ENCODE results near the gene ABCC3.

ABCC3 gene

DNA sequence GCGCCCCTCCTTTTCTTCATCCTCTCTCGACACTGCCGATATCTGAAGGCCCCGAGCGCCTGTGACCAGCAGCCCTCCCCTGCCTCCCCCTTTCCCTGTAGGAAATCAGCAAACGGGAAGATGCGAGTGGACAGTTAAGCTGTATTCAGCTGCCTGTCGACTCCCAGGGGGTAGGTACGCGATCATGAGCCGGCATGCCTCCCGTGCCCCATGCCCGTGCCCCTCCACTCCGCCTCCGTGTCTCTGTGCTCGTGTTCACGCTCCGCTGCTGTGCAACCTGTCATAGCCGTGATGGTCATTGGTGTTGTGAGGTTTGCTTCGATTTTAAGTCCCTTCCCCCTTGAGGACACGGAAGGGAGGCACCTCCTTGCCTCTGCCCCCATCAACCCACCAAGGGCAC, 39.8 kb upstream of the ABCC3 start:
- Histone ChIP-seq H3K4me1 (ENCODE audit: insufficient read depth, low read length) (peaks cover 34% of the 10 kb centered on the region), H3K27me3 (ENCODE audit: insufficient read depth, low read length) (no peaks in the 10 kb centered on the region), H3K4me3 (ENCODE audit: low read length) (no peak overlapping the region), H2AFZ (ENCODE audit: low read depth, low read length) (no peak overlapping the region), H3K9me3 (ENCODE audit: low read length) (peaks cover 2% of the 10 kb centered on the region), H3K36me3 (ENCODE audit: insufficient read depth, low read length) (no peaks in the 10 kb centered on the region)

DNA sequence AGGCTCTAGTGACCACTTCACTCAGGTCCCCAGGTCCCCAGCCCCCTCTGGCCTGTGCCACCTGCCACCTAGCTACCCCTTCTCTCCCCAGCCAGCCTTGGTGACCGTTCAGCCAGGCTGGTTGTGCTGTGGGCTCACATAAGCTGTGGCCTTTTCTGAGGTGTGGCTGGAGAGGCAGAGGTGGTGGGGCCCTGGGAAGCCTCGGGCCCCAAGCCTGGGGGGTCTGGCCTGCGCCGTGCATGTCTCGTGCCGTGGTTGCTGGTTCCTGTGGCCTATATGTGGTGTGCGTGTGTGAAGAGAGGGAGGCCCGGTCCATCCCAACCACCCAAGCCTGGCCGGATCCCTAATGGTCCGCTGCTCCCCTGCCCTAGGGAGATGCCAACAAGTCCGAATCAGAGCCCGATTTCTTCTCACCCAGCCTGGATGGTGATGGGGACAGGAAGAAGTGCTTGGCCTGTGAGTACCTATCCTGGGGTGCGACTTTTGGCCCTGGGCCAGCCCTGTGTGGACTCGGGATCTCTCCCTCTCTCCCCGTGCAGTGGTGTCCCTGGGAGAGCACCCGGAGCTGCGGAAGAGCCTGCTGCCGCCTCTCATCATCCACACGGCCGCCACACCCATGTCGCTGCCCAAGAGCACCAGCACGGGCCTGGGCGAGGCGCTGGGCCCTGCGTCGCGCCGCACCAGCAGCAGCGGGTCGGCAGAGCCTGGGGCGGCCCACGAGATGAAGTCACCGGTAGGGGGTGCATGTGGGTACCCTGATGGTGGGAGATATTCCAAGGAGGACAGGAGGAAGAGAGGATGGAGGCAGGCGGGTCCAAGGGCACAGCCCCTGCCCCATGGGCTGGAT, 38.3 kb upstream of the ABCC3 start:
- H3K4me1 ChIP-seq (ENCODE audit: insufficient read depth, low read length) = peaks cover 35% of the 10 kb centered on the region
- H3K27me3 ChIP-seq (ENCODE audit: insufficient read depth, low read length) = no peaks in the 10 kb centered on the region
- no peak overlapping the region for H2AFZ ChIP-seq (ENCODE audit: low read depth, low read length)
- no peak overlapping the region for H3K4me3 ChIP-seq (ENCODE audit: low read length)
- H3K36me3 ChIP-seq (ENCODE audit: insufficient read depth, low read length) = no peaks in the 10 kb centered on the region
- peaks cover 2% of the 10 kb centered on the region for H3K9me3 ChIP-seq (ENCODE audit: low read length)

DNA sequence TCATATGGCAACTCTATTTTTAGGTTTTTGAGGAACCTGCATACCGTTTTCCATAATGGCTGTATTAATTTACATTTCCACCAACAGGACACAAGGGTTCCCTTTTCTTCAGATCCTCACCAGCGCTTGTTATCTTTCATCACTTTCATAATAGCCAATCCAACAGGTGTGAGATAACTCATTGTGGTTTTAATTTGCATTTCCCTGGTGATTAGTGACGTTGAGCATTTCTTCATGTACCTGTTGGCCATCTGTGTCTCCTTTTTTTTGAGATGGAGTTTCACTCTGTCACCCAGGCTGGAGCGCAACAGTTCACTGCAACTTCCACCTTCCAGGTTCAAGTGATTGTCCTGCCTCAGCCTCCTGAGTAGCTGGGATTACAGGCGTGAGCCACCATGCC, 36.2 kb upstream of the ABCC3 start:
- Histone ChIP-seq H2AFZ (ENCODE audit: low read depth, low read length) (no peak overlapping the region), H3K9me3 (ENCODE audit: low read length) (peaks cover 2% of the 10 kb centered on the region), H3K4me1 (ENCODE audit: insufficient read depth, low read length) (peaks cover 30% of the 10 kb centered on the region), H3K36me3 (ENCODE audit: insufficient read depth, low read length) (no peaks in the 10 kb centered on the region), H3K27me3 (ENCODE audit: insufficient read depth, low read length) (no peaks in the 10 kb centered on the region), H3K4me3 (ENCODE audit: low read length) (no peak overlapping the region)

DNA sequence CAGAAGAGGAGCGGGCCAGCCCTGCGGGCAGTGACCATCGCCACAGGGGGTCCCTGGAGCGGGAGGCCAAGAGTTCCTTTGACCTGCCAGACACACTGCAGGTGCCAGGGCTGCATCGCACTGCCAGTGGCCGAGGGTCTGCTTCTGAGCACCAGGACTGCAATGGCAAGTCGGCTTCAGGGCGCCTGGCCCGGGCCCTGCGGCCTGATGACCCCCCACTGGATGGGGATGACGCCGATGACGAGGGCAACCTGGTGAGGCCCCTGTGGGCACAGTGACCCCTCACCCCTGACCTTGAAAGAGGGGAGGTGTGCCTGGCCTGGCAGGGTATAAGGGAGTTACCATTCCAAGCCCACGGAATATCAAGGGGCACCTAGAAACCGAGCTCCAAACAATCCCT, 35.1 kb upstream of the ABCC3 start:
- peaks cover 19% of the 10 kb centered on the region for H3K4me1 ChIP-seq (ENCODE audit: insufficient read depth, low read length)
- no peaks in the 10 kb centered on the region for H3K27me3 ChIP-seq (ENCODE audit: insufficient read depth, low read length)
- H3K36me3 ChIP-seq (ENCODE audit: insufficient read depth, low read length) = no peaks in the 10 kb centered on the region
- H2AFZ ChIP-seq (ENCODE audit: low read depth, low read length) = no peak overlapping the region
- peaks cover 2% of the 10 kb centered on the region for H3K9me3 ChIP-seq (ENCODE audit: low read length)
- no peak overlapping the region for H3K4me3 ChIP-seq (ENCODE audit: low read length)

DNA sequence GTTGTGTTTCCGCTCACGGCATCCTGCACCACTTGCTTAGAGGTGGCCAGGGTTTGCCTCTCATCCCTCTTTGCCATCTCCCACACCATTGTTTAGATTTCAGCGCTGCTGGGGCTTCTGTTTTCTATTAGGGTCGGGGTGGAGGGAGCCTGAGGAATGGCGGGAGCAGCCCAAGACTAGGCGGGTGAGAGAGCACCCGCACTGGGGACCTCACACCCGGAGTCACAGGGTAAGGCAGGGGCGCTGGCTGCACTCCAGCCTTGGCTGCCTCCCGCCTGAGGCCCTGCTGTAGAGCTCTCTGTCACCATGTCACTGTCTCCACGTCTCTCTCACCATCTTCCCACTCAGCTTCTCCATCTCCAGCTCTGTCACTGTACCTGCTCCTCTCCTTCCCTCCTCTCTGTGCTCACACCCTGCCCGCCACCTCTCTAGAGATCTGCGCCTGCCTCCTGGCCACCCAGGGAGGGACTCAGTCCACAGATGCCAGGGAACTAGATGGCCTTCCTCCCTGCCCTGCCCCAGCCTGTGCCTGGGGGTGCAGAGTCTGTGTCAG, 32.8 kb upstream of the ABCC3 start:
- Histone ChIP-seq H3K36me3 (ENCODE audit: insufficient read depth, low read length) (no peaks in the 10 kb centered on the region), H2AFZ (ENCODE audit: low read depth, low read length) (no peak overlapping the region), H3K4me1 (ENCODE audit: insufficient read depth, low read length) (peaks cover 13% of the 10 kb centered on the region), H3K4me3 (ENCODE audit: low read length) (no peak overlapping the region), H3K9me3 (ENCODE audit: low read length) (peaks cover 1% of the 10 kb centered on the region), H3K27me3 (ENCODE audit: insufficient read depth, low read length) (no peaks in the 10 kb centered on the region)

DNA sequence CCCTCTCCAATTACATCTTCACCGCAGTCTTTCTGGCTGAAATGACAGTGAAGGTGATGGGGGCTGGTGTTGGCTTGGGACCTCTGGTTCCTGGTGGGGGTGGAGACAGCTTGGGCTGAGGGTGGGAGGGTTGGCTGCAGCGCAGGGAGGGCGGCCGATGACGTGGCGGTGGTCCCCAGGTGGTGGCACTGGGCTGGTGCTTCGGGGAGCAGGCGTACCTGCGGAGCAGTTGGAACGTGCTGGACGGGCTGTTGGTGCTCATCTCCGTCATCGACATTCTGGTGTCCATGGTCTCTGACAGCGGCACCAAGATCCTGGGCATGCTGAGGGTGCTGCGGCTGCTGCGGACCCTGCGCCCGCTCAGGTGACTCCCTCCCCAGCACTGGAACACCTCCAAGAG, 31.8 kb upstream of the ABCC3 start:
- no peaks in the 10 kb centered on the region for H3K36me3 ChIP-seq (ENCODE audit: insufficient read depth, low read length)
- no peak overlapping the region for H3K4me3 ChIP-seq (ENCODE audit: low read length)
- no peak overlapping the region for H2AFZ ChIP-seq (ENCODE audit: low read depth, low read length)
- no peaks in the 10 kb centered on the region for H3K9me3 ChIP-seq (ENCODE audit: low read length)
- H3K4me1 ChIP-seq (ENCODE audit: insufficient read depth, low read length) = peaks cover 13% of the 10 kb centered on the region
- H3K27me3 ChIP-seq (ENCODE audit: insufficient read depth, low read length) = no peaks in the 10 kb centered on the region

DNA sequence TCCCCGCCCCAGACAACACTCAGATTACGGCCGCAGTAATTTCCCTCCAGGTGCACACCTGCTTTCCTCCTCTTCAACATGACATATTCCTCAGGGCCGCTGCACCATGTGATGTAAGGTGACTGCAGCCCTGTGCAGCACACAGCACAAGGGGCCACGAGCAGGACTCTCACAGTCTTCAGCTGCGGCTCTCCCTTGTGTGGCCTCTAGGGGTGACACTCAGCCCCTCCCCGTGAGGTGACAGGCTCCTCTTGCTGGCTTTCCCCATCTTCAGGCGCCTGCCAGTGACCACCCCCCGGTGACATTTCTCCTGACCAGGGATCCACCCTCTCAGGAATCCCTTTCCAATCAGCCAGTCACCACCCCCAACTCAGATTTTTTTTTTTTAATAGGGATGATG, 31.3 kb upstream of the ABCC3 start:
- peaks cover 13% of the 10 kb centered on the region for H3K4me1 ChIP-seq (ENCODE audit: insufficient read depth, low read length)
- H3K4me3 ChIP-seq (ENCODE audit: low read length) = no peak overlapping the region
- H2AFZ ChIP-seq (ENCODE audit: low read depth, low read length) = no peak overlapping the region
- H3K9me3 ChIP-seq (ENCODE audit: low read length) = no peaks in the 10 kb centered on the region
- H3K36me3 ChIP-seq (ENCODE audit: insufficient read depth, low read length) = no peaks in the 10 kb centered on the region
- H3K27me3 ChIP-seq (ENCODE audit: insufficient read depth, low read length) = no peaks in the 10 kb centered on the region

DNA sequence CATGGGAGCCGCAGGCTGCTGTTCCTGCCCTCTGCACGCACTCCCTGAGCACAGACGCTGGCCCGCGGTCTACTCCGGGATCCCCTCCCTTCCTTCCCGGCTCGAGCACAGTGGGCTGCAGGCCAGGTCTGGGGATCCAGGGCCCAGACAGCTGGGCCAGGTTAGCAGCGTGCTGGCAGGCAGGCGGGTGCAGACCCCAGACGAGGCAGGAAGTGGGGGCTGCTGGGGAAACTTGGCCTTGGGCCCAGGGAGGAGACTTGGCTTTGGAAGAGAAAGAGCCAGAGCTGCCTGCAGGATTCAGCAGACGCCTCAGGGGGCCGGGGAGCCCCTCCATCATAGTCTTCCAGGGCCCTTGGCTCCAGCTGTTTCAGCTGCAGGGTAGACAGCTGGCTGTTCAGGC, 30.2 kb upstream of the ABCC3 start:
- peaks cover 23% of the 10 kb centered on the region for H3K4me1 ChIP-seq (ENCODE audit: insufficient read depth, low read length)
- no peak overlapping the region for H2AFZ ChIP-seq (ENCODE audit: low read depth, low read length)
- H3K4me3 ChIP-seq (ENCODE audit: low read length) = no peak overlapping the region
- no peaks in the 10 kb centered on the region for H3K27me3 ChIP-seq (ENCODE audit: insufficient read depth, low read length)
- no peaks in the 10 kb centered on the region for H3K9me3 ChIP-seq (ENCODE audit: low read length)
- no peaks in the 10 kb centered on the region for H3K36me3 ChIP-seq (ENCODE audit: insufficient read depth, low read length)

DNA sequence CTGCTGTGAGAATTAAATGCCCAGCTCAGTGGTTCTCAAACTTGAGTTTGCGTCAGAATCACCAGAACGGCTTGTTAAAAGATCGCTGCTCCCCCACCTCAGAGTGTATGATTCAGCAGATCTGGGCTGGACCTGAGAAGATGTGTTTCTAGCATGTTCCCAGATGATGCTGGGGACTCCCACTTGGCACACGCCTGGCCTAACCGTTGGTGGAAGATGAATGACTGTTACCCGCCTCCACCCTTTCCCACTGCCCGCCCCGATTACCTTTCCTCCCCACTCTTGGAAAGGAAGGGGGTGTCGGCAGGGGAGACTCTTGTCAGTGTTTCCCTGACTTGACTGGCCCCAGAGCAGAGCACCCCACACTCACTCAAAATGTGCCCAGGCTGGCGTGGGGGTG, 29.3 kb upstream of the ABCC3 start:
- Histone ChIP-seq H2AFZ (ENCODE audit: low read depth, low read length) (no peak overlapping the region), H3K4me1 (ENCODE audit: insufficient read depth, low read length) (peaks cover 33% of the 10 kb centered on the region), H3K4me3 (ENCODE audit: low read length) (no peak overlapping the region), H3K36me3 (ENCODE audit: insufficient read depth, low read length) (no peaks in the 10 kb centered on the region), H3K27me3 (ENCODE audit: insufficient read depth, low read length) (no peaks in the 10 kb centered on the region), H3K9me3 (ENCODE audit: low read length) (no peaks in the 10 kb centered on the region)

DNA sequence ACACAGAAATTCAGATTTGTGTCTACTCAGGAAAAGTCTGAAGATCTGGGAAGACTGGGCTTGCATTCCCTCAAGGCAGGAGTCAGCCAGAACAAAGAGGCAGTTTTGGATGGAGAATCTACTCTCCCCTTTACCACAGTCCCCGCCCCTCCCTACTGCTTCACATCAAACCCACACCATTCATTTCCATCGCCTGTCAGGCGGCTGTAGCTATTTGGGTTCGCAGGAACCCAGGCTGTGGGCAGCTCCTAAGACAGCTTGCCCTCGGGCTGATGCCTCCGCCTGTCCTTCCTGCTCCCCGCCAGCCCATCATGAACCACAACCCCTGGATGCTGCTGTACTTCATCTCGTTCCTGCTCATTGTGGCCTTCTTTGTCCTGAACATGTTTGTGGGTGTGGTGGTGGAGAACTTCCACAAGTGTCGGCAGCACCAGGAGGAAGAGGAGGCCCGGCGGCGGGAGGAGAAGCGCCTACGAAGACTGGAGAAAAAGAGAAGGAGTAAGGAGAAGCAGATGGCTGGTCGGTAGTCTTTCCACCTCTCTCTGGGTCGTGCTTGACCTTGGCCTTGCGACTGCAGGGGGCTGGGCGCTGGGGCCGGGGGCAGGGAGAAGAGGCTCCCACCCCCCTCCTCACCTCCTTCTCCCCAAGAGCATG, 27.0 kb upstream of the ABCC3 start:
- H3K27me3 ChIP-seq (ENCODE audit: insufficient read depth, low read length) = no peaks in the 10 kb centered on the region
- H3K4me3 ChIP-seq (ENCODE audit: low read length) = no peak overlapping the region
- H2AFZ ChIP-seq (ENCODE audit: low read depth, low read length) = no peak overlapping the region
- H3K36me3 ChIP-seq (ENCODE audit: insufficient read depth, low read length) = no peaks in the 10 kb centered on the region
- no peaks in the 10 kb centered on the region for H3K9me3 ChIP-seq (ENCODE audit: low read length)
- H3K4me1 ChIP-seq (ENCODE audit: insufficient read depth, low read length) = peaks cover 25% of the 10 kb centered on the region

DNA sequence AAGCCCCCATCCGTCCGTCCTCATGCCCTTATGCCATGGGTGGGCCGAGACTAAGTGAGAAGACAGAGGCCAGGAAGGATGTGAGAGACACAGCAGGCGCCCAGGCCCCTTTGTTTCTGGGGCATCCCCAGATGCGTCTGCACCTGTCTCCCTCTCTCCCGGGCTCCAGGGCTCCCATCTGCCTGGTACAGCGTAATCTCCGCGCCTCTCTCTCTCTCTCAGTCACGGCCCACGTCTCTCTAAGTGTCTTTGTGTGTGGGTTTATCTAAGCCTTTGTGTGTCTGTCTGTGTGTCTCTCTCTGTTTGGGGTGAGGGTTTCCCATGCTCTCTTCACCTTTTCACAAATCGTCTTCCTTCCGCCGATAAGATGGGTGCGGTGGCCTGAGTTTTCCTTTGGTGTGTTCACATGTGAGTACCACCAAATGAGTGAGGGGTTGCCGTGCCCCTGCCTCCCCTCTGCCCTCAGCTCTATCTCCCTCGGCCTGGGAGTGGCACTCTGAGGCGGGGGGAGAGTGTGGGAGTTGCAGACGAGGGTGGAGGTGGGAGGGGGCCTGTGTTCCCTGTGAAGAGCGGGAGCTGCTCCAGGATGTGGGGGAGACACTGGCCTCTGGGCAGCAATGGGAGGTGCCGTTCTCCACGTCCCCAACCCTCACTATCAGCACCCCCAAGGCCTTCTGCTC, 25.8 kb upstream of the ABCC3 start:
- Histone ChIP-seq H3K27me3 (ENCODE audit: insufficient read depth, low read length) (no peaks in the 10 kb centered on the region), H3K4me3 (ENCODE audit: low read length) (no peak overlapping the region), H3K36me3 (ENCODE audit: insufficient read depth, low read length) (no peaks in the 10 kb centered on the region), H2AFZ (ENCODE audit: low read depth, low read length) (no peak overlapping the region), H3K4me1 (ENCODE audit: insufficient read depth, low read length) (peaks cover 21% of the 10 kb centered on the region), H3K9me3 (ENCODE audit: low read length) (no peaks in the 10 kb centered on the region)

DNA sequence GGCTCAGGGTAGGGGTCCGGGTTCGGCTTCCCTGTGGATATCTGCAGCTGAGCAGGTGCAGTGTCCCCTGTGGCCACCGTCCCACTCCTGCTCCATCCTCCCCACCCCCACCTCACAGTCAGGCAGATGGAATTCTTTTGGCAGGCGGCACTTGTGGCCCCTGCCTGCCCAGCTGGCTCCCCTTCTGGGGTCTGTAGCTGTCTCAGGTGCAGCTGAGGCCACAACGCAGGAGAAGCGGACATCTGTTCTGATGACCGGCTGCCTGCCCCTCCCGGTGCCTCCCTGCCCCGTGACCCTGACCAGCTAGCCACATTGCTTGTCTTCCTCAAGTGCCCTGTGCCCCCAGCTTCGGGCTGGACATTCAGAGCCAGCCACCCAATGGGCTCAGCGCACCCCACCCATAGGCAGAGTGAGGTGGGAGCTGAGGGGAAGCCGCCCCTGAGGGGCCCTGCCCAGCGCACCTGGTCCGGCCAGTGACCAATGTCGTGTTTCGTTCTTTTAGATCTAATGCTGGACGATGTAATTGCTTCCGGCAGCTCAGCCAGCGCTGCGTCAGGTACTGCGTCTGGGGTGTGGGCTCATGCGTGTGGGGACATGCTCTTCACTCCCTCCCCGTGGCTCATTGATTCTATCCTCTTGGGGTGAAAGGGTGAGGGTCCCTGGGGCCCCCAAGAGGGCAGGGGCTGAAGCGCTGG, 25.2 kb upstream of the ABCC3 start:
- no peaks in the 10 kb centered on the region for H3K9me3 ChIP-seq (ENCODE audit: low read length)
- H3K4me3 ChIP-seq (ENCODE audit: low read length) = no peak overlapping the region
- H2AFZ ChIP-seq (ENCODE audit: low read depth, low read length) = no peak overlapping the region
- no peaks in the 10 kb centered on the region for H3K36me3 ChIP-seq (ENCODE audit: insufficient read depth, low read length)
- no peaks in the 10 kb centered on the region for H3K27me3 ChIP-seq (ENCODE audit: insufficient read depth, low read length)
- peaks cover 21% of the 10 kb centered on the region for H3K4me1 ChIP-seq (ENCODE audit: insufficient read depth, low read length)

DNA sequence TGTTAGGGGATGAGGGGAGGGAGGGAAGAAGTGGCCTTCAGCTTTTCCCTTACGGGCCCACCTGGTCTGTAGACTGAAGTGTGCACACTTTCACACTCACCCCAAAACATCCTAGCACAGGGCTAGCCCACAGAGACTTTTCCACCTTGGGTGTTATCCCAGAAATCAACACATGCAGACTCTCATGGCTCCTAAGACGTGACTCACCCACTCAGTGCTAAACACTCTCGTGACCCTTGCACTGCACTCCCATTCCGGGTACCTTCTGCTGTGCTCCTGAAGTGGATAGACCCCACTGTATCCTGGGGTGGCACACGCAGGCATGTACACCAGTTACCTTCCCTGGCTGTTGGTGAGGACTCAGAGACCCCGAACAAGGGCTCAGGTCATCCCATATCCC, 23.0 kb upstream of the ABCC3 start:
- peaks cover 21% of the 10 kb centered on the region for H3K4me1 ChIP-seq (ENCODE audit: insufficient read depth, low read length)
- no peak overlapping the region for H3K4me3 ChIP-seq (ENCODE audit: low read length)
- H3K36me3 ChIP-seq (ENCODE audit: insufficient read depth, low read length) = no peaks in the 10 kb centered on the region
- H3K9me3 ChIP-seq (ENCODE audit: low read length) = no peaks in the 10 kb centered on the region
- no peak overlapping the region for H2AFZ ChIP-seq (ENCODE audit: low read depth, low read length)
- no peaks in the 10 kb centered on the region for H3K27me3 ChIP-seq (ENCODE audit: insufficient read depth, low read length)

Measured in neuron (in vitro differentiated cells).